HG02943 (cell line): ENCODE measurements around the gene MB21D2.
"Not testable (repeated sequence)": the region's sequence is repeated elsewhere in the genome, so short reads cannot be mapped to it uniquely, and the experiment has no call there.

Source experiments
- ATAC-seq: cut with Tn5 transposase; IDR thresholded peaks from one replicate; pipeline ENCODE4 v1.9.1; 2021; ENCODE audit warnings: mild to moderate bottlenecking, low read depth, moderate library complexity; ENCODE audit not compliant: unreplicated experiment

The MB21D2 gene

DNA sequence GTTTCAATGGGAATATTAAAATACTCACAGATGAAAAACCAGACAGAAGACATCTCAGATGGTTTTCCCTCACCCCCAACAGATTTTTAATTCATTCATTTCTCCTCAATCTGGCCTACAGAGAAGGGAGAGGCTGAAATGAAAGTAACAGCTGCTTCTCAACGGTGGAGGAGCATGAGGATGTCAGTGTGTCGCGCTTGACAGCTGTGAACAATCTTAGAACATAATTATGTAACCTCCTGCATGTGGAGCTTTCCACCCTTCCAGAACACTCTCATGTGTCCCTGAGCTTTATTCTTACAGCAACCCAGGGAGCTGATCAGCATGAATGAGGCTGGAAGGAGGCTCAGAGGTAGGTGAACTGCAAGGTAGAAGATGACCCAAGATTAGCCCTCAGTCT, 52.7 kb downstream of the MB21D2 start:
- no peak for ATAC-seq

DNA sequence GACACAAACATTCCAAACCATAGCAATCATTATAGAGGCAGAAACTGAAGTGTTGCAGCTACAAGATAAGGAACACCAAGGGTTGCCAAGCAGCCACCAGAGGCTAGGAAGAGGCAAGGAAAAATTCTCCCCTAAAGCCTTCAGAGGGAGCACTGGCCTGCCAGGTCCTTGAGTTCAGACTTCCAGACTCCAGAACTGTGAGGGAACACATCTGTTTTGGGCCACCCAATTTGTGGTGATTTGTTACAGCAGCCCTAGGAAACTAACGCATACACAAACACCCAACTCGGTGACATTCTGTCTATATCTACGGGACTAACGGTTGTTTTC, 54.6 kb downstream of the MB21D2 start:
- no peak for ATAC-seq

DNA sequence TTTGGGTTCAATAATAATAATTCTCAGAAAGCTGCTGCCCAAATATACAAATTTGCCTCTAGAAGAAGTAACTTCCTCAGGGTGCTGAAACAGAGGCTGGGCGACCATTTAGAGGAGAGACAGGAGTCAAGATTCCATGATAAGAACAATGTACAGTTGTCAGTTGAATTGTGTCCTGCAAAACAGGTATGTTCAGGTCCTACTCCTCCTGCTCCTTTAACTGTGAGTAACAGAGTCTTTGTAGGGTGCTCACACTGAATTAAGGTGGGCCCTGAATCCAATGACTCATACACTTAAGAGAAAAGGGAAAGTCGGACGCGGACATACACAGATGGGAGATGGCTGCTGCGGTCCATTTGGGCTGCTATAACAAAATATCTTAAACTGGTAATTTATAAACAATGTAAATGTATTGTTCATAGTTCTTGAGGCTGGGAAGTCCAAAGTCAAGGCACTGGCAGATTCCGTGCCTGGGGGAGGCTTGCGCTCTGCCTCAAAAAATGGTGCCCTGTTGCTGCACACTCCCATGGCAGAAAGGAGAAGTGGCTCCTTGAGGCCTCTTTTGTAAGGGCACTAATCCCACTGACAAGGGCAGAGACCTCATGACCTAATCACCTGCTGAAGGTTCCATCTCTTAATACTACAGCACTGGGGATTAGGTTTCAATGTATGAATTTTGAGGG, 55.1 kb downstream of the MB21D2 start:
- no peak for ATAC-seq

DNA sequence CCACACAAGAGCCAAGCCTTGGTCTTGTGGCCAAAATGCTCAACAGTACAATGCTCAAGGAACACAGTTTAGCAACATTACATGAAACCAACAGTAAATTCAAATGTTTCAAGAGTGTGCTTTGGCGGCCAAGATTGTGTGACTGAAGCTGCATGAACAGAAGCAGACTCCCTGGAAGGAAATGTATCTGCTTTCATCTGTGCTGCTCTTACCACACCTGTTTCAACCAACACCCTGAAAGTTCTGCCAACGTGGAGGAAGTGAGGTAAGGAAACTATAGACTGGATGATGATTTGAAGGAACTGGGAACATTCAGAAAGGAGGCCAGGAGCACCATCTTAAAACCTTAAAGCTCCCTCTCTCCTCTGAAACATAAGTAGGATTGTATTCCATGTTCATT, 55.7 kb downstream of the MB21D2 start:
- no peak for ATAC-seq

DNA sequence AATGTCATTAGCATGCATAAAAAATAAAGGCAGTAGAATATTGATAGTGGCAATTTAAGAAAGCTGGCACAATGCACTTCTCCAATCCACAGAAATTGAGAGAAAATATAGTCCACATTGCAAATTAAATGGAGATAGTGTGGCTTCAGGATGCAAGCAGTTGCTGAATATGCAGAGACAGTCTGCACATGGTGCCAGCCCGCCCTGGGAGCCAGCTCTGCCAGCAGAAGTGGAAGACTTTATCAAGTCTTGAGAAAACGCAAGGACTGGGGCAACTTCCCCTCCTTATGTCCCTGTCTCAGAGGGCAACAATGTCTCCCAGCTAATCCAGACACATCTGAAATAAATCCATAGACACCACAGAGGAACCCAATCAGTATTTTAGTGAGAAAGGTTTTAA, 57.2 kb downstream of the MB21D2 start:
- no peak for ATAC-seq

GRCh38 chr3:192858849-192859585, 58.6 kb downstream of the MB21D2 start:
- no peak for ATAC-seq

- ATAC-seq: no peak
These were observed 60.4 kb downstream of the MB21D2 start for GRCh38 chr3:192857260-192857661.

- ATAC-seq: no peak
These were observed 62.2 kb downstream of the MB21D2 start for GRCh38 chr3:192855434-192855833.

DNA sequence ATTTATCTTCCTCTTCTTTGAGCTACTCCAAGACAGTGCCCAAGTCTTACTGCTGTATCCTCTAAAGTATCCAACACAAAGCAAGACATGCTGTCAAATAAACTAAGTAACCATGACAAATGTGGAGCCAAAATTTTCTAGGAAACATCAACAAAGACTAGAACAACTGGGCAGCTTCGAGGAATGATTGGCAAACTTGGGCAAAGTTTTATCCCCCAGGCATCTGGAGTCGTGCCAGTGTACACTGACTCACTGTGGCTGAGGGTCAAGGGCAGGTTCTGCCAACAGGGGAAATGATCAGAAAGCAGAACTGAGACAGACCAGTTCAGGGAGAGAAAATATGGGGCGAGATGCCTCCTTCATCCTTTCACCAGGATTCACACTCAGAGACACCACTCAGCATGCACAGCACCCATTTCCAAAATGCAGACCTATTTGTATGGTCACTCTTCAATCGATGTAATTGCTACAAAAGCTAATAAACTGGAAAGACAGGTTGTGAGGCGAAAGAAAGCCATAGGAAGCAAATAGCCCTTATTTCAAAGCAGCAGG, 65.8 kb downstream of the MB21D2 start:
- no peak for ATAC-seq

GRCh38 chr3:192850451-192850981, 67.1 kb downstream of the MB21D2 start:
- no peak for ATAC-seq

GRCh38 chr3:192849821-192850220, 67.8 kb downstream of the MB21D2 start:
- ATAC-seq: not testable (repeated sequence)

DNA sequence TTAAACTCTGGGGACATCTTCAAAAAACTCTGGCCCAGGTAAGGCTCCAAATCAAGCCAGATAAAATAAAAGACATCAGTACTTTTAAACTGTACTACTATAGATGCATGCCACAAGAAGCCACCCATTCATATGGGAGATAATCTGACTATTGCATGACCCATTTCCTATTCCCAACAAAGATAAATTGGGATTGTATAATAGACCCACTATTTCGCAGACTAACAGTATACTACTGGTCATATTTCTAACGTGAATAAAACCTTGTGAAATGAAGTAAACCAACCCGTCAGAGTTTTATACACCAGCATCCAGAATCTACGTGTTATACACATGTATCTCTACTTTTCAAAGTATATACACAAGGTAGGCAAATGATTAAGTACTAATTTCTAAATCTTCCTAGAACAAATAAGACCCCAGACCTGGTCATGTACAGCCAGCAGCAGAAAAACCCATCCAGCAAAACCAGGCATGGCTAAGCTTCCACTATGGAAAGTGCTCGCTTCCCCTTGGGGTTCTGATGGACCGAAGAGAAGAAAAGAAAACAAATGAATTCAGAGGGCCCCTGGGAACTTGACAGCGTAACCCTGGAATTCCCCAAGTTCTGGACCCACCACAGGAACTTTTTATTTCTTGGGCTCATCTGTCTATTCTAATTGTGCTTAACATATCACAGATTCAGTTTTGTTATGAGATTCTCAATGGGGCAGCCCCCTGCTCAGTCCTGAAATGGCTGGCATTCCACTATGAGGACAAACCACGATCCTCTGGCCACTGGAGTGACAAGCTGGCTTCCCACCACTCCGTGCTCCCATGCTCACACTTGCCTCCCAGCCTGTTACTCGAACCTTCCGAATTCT, 69.1 kb downstream of the MB21D2 start:
- ATAC-seq: no peak

- no peak for ATAC-seq
These were observed 69.7 kb downstream of the MB21D2 start for GRCh38 chr3:192847941-192848340.

GRCh38 chr3:192845526-192845855, 72.2 kb downstream of the MB21D2 start:
- no peak for ATAC-seq

DNA sequence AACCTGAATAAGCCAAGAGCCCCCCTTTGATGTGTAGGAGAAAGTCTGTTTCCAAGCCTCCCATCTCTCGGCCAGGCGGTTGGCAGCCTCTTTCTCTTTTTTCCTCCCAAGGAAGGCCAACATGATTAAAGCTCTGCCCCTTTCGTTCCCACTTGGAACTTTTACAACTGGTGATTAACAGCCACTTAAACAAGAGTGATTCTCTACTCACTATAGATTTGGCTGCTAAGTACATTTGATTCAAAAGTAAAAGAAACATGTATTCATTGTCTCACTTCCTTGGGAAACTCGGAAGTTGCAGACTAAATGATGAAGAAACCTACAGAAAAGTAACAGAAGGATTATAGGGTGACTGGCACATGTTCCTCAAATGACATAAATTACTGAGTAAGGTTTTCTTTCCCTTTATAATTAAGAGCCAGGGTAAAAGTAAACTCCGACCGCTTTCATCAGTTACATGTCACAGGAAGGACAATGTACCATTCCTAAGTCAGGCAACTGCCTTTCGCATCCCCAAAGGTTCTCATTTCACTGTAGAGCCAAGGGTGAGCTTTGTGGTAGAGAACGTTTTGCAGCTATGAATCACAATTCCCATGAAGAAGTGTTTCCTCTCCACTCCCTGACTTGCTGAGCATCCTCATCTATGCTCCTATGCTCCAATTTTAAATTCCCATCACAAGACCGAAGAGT, 72.7 kb downstream of the MB21D2 start:
- no peak for ATAC-seq

- no peak for ATAC-seq
These were observed 73.2 kb downstream of the MB21D2 start for GRCh38 chr3:192844486-192844765.

DNA sequence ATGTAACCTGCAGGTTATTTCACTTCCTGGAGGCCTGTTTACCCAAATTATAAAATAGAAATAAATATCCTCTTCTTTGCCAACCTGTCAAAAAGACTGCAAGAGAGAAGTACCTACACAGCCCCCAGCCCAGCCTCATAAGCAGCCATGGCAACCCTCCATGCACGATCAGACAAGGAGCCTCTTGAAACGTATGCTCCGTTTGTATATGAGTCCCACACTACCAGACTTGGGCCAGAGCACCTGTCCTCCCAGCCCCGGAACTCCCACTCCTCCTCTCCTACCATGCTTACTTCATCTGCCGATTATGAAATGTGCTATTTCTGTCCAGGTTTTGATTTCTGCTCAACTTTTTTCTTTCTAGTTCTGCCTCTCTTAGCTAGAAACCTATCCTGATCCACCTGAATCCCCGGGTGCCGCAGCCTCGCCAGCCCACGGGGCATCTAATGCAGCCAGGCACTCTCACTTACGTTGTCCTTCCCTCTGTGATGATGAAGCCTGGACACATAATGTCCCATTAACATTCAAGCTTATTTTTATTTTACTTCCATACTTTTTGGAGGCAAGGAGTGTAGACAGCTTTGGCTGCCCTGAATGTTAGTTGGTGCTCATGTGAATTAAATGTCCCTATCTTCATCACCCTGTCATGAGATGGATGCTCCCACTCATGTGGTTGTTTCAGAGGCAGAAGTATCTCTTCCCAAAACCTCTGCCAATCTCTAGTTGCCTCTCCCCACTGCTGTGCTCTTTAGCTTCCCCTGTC, 73.8 kb downstream of the MB21D2 start:
- no peak for ATAC-seq

GRCh38 chr3:192843119-192843518, 74.5 kb downstream of the MB21D2 start:
- ATAC-seq: no peak

- no peak for ATAC-seq
These were observed 74.9 kb downstream of the MB21D2 start for GRCh38 chr3:192842711-192843110.

GRCh38 chr3:192842138-192842537, 75.5 kb downstream of the MB21D2 start:
- ATAC-seq: no peak
